ENCODE results near the gene BMPR1B. TPM values are rescaled to one million over a fixed set of nuclear protein-coding genes. Genes with fewer than 3 reads are reported as not detected.
A peak's percentile ranks its signal among the peaks of the same experiment; 100 is the strongest.
"Not testable (repeated sequence)": the region's sequence is repeated elsewhere in the genome, so short reads cannot be mapped to it uniquely, and the experiment has no call there.

Gene BMPR1B
- total and polyA plus RNA-seq, 5 donors from 2014 or later, result 0.31 to 0.72 TPM; not detected in 3

- DNase-seq, result no peak
- no peak for ATAC-seq (ENCODE audit: low read depth in 2 of 2)
- Mint-ChIP-seq H3K9me3 (no peaks in the 10 kb centered on the region), H3K27ac (no peak overlapping the region), H3K4me3 (no peak overlapping the region), H3K27me3 (no peaks in the 10 kb centered on the region), H3K36me3 (no peaks in the 10 kb centered on the region), H3K4me1 (no peaks in the 10 kb centered on the region)
- no peak overlapping the region for H3K4me3 ChIP-seq (ENCODE audit: low read depth, low read length)
- no peaks in the 10 kb centered on the region for H3K4me1 ChIP-seq (ENCODE audit: control insufficient read depth, insufficient read depth, low read length, poor library complexity, severe bottlenecking)
- H3K27me3 ChIP-seq (ENCODE audit: control insufficient read depth, insufficient read depth, low read length), result peaks cover 1% of the 10 kb centered on the region
- H3K27ac ChIP-seq (ENCODE audit: insufficient read depth, low read length, poor library complexity, severe bottlenecking), result no peak overlapping the region
- H3K9me3 ChIP-seq (ENCODE audit: control insufficient read depth in 2 of 2, low read length in 2 of 2), result no peaks in the 10 kb centered on the region
- no peaks in the 10 kb centered on the region for H3K36me3 ChIP-seq (ENCODE audit: control insufficient read depth, insufficient read depth, low read length)
Measured at GRCh38 chr4:95048296-95048695, 290.5 kb downstream of the BMPR1B start.

- Histone ChIP-seq H3K27me3 (ENCODE audit: control insufficient read depth, insufficient read depth, low read length) (peaks cover 1% of the 10 kb centered on the region), H3K27ac (ENCODE audit: insufficient read depth, low read length, poor library complexity, severe bottlenecking) (no peak overlapping the region), H3K4me3 (ENCODE audit: low read depth, low read length) (no peak overlapping the region), H3K4me1 (ENCODE audit: control insufficient read depth, insufficient read depth, low read length, poor library complexity, severe bottlenecking) (no peaks in the 10 kb centered on the region), H3K9me3 (ENCODE audit: control insufficient read depth in 2 of 2, low read length in 2 of 2) (no peaks in the 10 kb centered on the region), H3K36me3 (ENCODE audit: control insufficient read depth, insufficient read depth, low read length) (no peaks in the 10 kb centered on the region)
- no peaks in the 10 kb centered on the region for H3K9me3 Mint-ChIP-seq
- no peaks in the 10 kb centered on the region for H3K4me1 Mint-ChIP-seq
- DNase-seq (no peak), ATAC-seq (ENCODE audit: low read depth in 2 of 2) (no peak)
- H3K27me3 Mint-ChIP-seq, result no peaks in the 10 kb centered on the region
- H3K4me3 Mint-ChIP-seq, result no peak overlapping the region
- H3K36me3 Mint-ChIP-seq, result no peaks in the 10 kb centered on the region
- H3K27ac Mint-ChIP-seq, result no peak overlapping the region
Measured at GRCh38 chr4:95049551-95050233, 291.9 kb downstream of the BMPR1B start.

GRCh38 chr4:95050980-95051701, 293.4 kb downstream of the BMPR1B start:
- H3K4me1 ChIP-seq (ENCODE audit: control insufficient read depth, insufficient read depth, low read length, poor library complexity, severe bottlenecking), result no peaks in the 10 kb centered on the region
- Mint-ChIP-seq H3K9me3 (no peaks in the 10 kb centered on the region), H3K27me3 (no peaks in the 10 kb centered on the region), H3K4me3 (no peak overlapping the region), H3K36me3 (no peaks in the 10 kb centered on the region), H3K27ac (no peak overlapping the region), H3K4me1 (no peaks in the 10 kb centered on the region)
- H3K4me3 ChIP-seq (ENCODE audit: low read depth, low read length), result no peak overlapping the region
- H3K36me3 ChIP-seq (ENCODE audit: control insufficient read depth, insufficient read depth, low read length), result no peaks in the 10 kb centered on the region
- peaks cover 1% of the 10 kb centered on the region for H3K27me3 ChIP-seq (ENCODE audit: control insufficient read depth, insufficient read depth, low read length)
- no peak overlapping the region for H3K27ac ChIP-seq (ENCODE audit: insufficient read depth, low read length, poor library complexity, severe bottlenecking)
- ATAC-seq (ENCODE audit: low read depth in 2 of 2), result no peak
- H3K9me3 ChIP-seq (ENCODE audit: control insufficient read depth in 2 of 2, low read length in 2 of 2), result no peaks in the 10 kb centered on the region
- DNase-seq, result no peak

GRCh38 chr4:95051702-95052020, 293.9 kb downstream of the BMPR1B start:
- Histone ChIP-seq H3K9me3 (ENCODE audit: control insufficient read depth in 2 of 2, low read length in 2 of 2) (no peaks in the 10 kb centered on the region), H3K4me3 (ENCODE audit: low read depth, low read length) (no peak overlapping the region), H3K27me3 (ENCODE audit: control insufficient read depth, insufficient read depth, low read length) (peaks cover 1% of the 10 kb centered on the region), H3K36me3 (ENCODE audit: control insufficient read depth, insufficient read depth, low read length) (no peaks in the 10 kb centered on the region), H3K27ac (ENCODE audit: insufficient read depth, low read length, poor library complexity, severe bottlenecking) (no peak overlapping the region), H3K4me1 (ENCODE audit: control insufficient read depth, insufficient read depth, low read length, poor library complexity, severe bottlenecking) (no peaks in the 10 kb centered on the region)
- H3K4me1 Mint-ChIP-seq, result no peaks in the 10 kb centered on the region
- H3K27me3 Mint-ChIP-seq, result no peaks in the 10 kb centered on the region
- H3K27ac Mint-ChIP-seq, result no peak overlapping the region
- ATAC-seq (ENCODE audit: low read depth in 2 of 2), result no peak
- no peak overlapping the region for H3K4me3 Mint-ChIP-seq
- no peaks in the 10 kb centered on the region for H3K9me3 Mint-ChIP-seq
- DNase-seq, result no peak
- H3K36me3 Mint-ChIP-seq, result no peaks in the 10 kb centered on the region

GRCh38 chr4:95058991-95059390, 301.2 kb downstream of the BMPR1B start:
- DNase-seq (no peak), ATAC-seq (ENCODE audit: low read depth in 2 of 2) (no peak)
- H3K9me3 ChIP-seq (ENCODE audit: control insufficient read depth in 2 of 2, low read length in 2 of 2), result no peaks in the 10 kb centered on the region
- Mint-ChIP-seq H3K4me3 (no peak overlapping the region), H3K27me3 (no peaks in the 10 kb centered on the region), H3K36me3 (no peaks in the 10 kb centered on the region), H3K27ac (no peak overlapping the region), H3K4me1 (no peaks in the 10 kb centered on the region), H3K9me3 (no peaks in the 10 kb centered on the region)
- H3K27ac ChIP-seq (ENCODE audit: insufficient read depth, low read length, poor library complexity, severe bottlenecking), result no peak overlapping the region
- H3K27me3 ChIP-seq (ENCODE audit: control insufficient read depth, insufficient read depth, low read length), result no peaks in the 10 kb centered on the region
- no peaks in the 10 kb centered on the region for H3K4me1 ChIP-seq (ENCODE audit: control insufficient read depth, insufficient read depth, low read length, poor library complexity, severe bottlenecking)
- no peaks in the 10 kb centered on the region for H3K36me3 ChIP-seq (ENCODE audit: control insufficient read depth, insufficient read depth, low read length)
- H3K4me3 ChIP-seq (ENCODE audit: low read depth, low read length), result no peak overlapping the region

GRCh38 chr4:95059663-95060062, 301.9 kb downstream of the BMPR1B start:
- Mint-ChIP-seq H3K4me1 (no peaks in the 10 kb centered on the region), H3K27ac (no peak overlapping the region), H3K9me3 (no peaks in the 10 kb centered on the region), H3K27me3 (no peaks in the 10 kb centered on the region), H3K4me3 (no peak overlapping the region), H3K36me3 (no peaks in the 10 kb centered on the region)
- no peak overlapping the region for H3K27ac ChIP-seq (ENCODE audit: insufficient read depth, low read length, poor library complexity, severe bottlenecking)
- no peaks in the 10 kb centered on the region for H3K27me3 ChIP-seq (ENCODE audit: control insufficient read depth, insufficient read depth, low read length)
- DNase-seq (no peak), ATAC-seq (ENCODE audit: low read depth in 2 of 2) (no peak)
- no peaks in the 10 kb centered on the region for H3K4me1 ChIP-seq (ENCODE audit: control insufficient read depth, insufficient read depth, low read length, poor library complexity, severe bottlenecking)
- no peak overlapping the region for H3K4me3 ChIP-seq (ENCODE audit: low read depth, low read length)
- no peaks in the 10 kb centered on the region for H3K36me3 ChIP-seq (ENCODE audit: control insufficient read depth, insufficient read depth, low read length)
- no peaks in the 10 kb centered on the region for H3K9me3 ChIP-seq (ENCODE audit: control insufficient read depth in 2 of 2, low read length in 2 of 2)

GRCh38 chr4:95061220-95061619, 303.5 kb downstream of the BMPR1B start:
- Mint-ChIP-seq H3K4me1 (no peaks in the 10 kb centered on the region), H3K4me3 (no peak overlapping the region), H3K9me3 (no peaks in the 10 kb centered on the region), H3K27ac (no peak overlapping the region), H3K27me3 (no peaks in the 10 kb centered on the region), H3K36me3 (no peaks in the 10 kb centered on the region)
- Histone ChIP-seq H3K4me3 (ENCODE audit: low read depth, low read length) (no peak overlapping the region), H3K4me1 (ENCODE audit: control insufficient read depth, insufficient read depth, low read length, poor library complexity, severe bottlenecking) (no peaks in the 10 kb centered on the region), H3K9me3 (ENCODE audit: control insufficient read depth in 2 of 2, low read length in 2 of 2) (no peaks in the 10 kb centered on the region), H3K27me3 (ENCODE audit: control insufficient read depth, insufficient read depth, low read length) (no peaks in the 10 kb centered on the region), H3K27ac (ENCODE audit: insufficient read depth, low read length, poor library complexity, severe bottlenecking) (no peak overlapping the region), H3K36me3 (ENCODE audit: control insufficient read depth, insufficient read depth, low read length) (no peaks in the 10 kb centered on the region)
- no peak for ATAC-seq (ENCODE audit: low read depth in 2 of 2)
- DNase-seq, result no peak

GRCh38 chr4:95061801-95062200, 304.0 kb downstream of the BMPR1B start:
- not testable (repeated sequence) for H3K4me1 ChIP-seq (ENCODE audit: control insufficient read depth, insufficient read depth, low read length, poor library complexity, severe bottlenecking); H3K9me3 Mint-ChIP-seq; H3K36me3 Mint-ChIP-seq; H3K9me3 ChIP-seq (ENCODE audit: control insufficient read depth in 2 of 2, low read length in 2 of 2); H3K4me3 ChIP-seq (ENCODE audit: low read depth, low read length); H3K4me1 Mint-ChIP-seq; ATAC-seq (ENCODE audit: low read depth in 2 of 2); H3K27me3 Mint-ChIP-seq; H3K4me3 Mint-ChIP-seq; DNase-seq; H3K27ac ChIP-seq (ENCODE audit: insufficient read depth, low read length, poor library complexity, severe bottlenecking); H3K27me3 ChIP-seq (ENCODE audit: control insufficient read depth, insufficient read depth, low read length); H3K36me3 ChIP-seq (ENCODE audit: control insufficient read depth, insufficient read depth, low read length)
- peak overlapping the region in 1 of 3 donors; percentile 2 for H3K27ac Mint-ChIP-seq

Data from CD4-positive, CD25-positive, alpha-beta regulatory T cell (primary cell).